ENCODE measurements around the gene MBD4. TPM values are rescaled to one million over a fixed set of nuclear protein-coding genes. Genes with fewer than 3 reads are reported as not detected.
"Not testable (repeated sequence)": the region's sequence is repeated elsewhere in the genome, so short reads cannot be mapped to it uniquely, and the experiment has no call there.

MBD4 gene
- total RNA-seq, 1 experiment from 2014 or later, result 40.1 TPM

- H2BK12ac ChIP-seq (ENCODE audit: insufficient read length, low read depth, low read length), result no peak overlapping the region
- no peak overlapping the region for H3K4ac ChIP-seq (ENCODE audit: low read depth, low read length)
- no peak overlapping the region for H4K8ac ChIP-seq (replicated peaks; ENCODE audit: insufficient read length, low read depth, low read length)
- H3K14ac ChIP-seq (ENCODE audit: insufficient read depth, low read length), result no peak overlapping the region
- H3K27me3 ChIP-seq (ENCODE audit: insufficient read depth, low read length), result no peaks in the 10 kb centered on the region
- Mint-ChIP-seq H3K9me3 (no peaks in the 10 kb centered on the region; a peak in 2 of 5 replicates), H3K36me3 (ENCODE audit: insufficient read depth in 1 of 3, low read depth in 3 of 3) (peaks cover 18 to 27% (median 24%) of the 10 kb centered on the region in 3 experiments; a peak in 6 of 7 replicates), H3K4me3 (no peak overlapping the region), H3K4me1 (peaks cover 36 to 51% of the 10 kb centered on the region in 2 experiments), H3K27me3 (ENCODE audit: low read depth) (peaks cover 2% of the 10 kb centered on the region; the same call in 1 of the 2 replicates), H3K27ac (peak overlapping the region in 1 of 3 experiments; percentile 72; a peak in 1 of 7 replicates)
- no peak overlapping the region for H3K27ac ChIP-seq (ENCODE audit: insufficient read length, low read depth, low read length)
- H3K79me1 ChIP-seq (ENCODE audit: insufficient read depth, low read depth, low read length, poor library complexity, severe bottlenecking), result no peaks in the 10 kb centered on the region
- H4K20me1 ChIP-seq (ENCODE audit: control insufficient read depth, insufficient read depth, insufficient read length), result no peaks in the 10 kb centered on the region
- DNase-seq, result no peak
- no peak overlapping the region for H2BK5ac ChIP-seq (ENCODE audit: insufficient read length, low read length)
- H2BK15ac ChIP-seq (ENCODE audit: low read depth, low read length), result no peak overlapping the region
- H3K9me3 ChIP-seq (ENCODE audit: control insufficient read depth, low read depth, low read length), result no peaks in the 10 kb centered on the region
- TF ChIP-seq, protein P1, sequence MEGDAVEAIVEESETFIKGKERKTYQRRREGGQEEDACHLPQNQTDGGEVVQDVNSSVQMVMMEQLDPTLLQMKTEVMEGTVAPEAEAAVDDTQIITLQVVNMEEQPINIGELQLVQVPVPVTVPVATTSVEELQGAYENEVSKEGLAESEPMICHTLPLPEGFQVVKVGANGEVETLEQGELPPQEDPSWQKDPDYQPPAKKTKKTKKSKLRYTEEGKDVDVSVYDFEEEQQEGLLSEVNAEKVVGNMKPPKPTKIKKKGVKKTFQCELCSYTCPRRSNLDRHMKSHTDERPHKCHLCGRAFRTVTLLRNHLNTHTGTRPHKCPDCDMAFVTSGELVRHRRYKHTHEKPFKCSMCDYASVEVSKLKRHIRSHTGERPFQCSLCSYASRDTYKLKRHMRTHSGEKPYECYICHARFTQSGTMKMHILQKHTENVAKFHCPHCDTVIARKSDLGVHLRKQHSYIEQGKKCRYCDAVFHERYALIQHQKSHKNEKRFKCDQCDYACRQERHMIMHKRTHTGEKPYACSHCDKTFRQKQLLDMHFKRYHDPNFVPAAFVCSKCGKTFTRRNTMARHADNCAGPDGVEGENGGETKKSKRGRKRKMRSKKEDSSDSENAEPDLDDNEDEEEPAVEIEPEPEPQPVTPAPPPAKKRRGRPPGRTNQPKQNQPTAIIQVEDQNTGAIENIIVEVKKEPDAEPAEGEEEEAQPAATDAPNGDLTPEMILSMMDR (conservative IDR thresholded peaks at IDR 0.05), result no peak
- no peak overlapping the region for H2AK5ac ChIP-seq (ENCODE audit: insufficient read length, low read length)
- WGBS (ENCODE audit: extremely low coverage, insufficient read length, low lambda C conversion rate), result no CpG with 5 or more reads among the region's 18 CpGs
- H3K23me2 ChIP-seq (ENCODE audit: insufficient read length, low read depth, low read length, poor library complexity, severe bottlenecking), result no peaks in the 10 kb centered on the region
- H3K4me1 ChIP-seq (ENCODE audit: insufficient read depth, low read length), result no peaks in the 10 kb centered on the region; the same call in 1 of the 2 replicates
- no peak overlapping the region for H3K9ac ChIP-seq (ENCODE audit: extremely low read depth, insufficient read length, low read length)
- no peak overlapping the region for H3K4me2 ChIP-seq (ENCODE audit: insufficient read depth, insufficient read length, low read length)
- H3K18ac ChIP-seq (ENCODE audit: insufficient read length, low read depth, low read length), result no peak overlapping the region
- H2BK120ac ChIP-seq (ENCODE audit: low read depth, low read length, poor library complexity, severe bottlenecking), result no peak overlapping the region
- no peak overlapping the region for H4K5ac ChIP-seq (ENCODE audit: insufficient read length, low read depth, low read length)
- H3K79me2 ChIP-seq (ENCODE audit: insufficient read depth, low read length), result no peaks in the 10 kb centered on the region
- H3K23ac ChIP-seq (ENCODE audit: insufficient read length, low read depth, low read length), result no peak overlapping the region
- no peak overlapping the region for H3K56ac ChIP-seq (ENCODE audit: insufficient read length, low read depth, low read length)
- no peak overlapping the region for H3T11ph ChIP-seq (ENCODE audit: low read length)
- H2AFZ ChIP-seq (ENCODE audit: low read length), result no peak overlapping the region
- no peak overlapping the region for H4K91ac ChIP-seq (ENCODE audit: insufficient read length, low read depth, low read length)
- no peak overlapping the region for H2BK20ac ChIP-seq (ENCODE audit: low read depth, low read length, poor library complexity, severe bottlenecking)
These were observed 55.0 kb downstream of the MBD4 start for GRCh38 chr3:129384594-129385323.

DNA sequence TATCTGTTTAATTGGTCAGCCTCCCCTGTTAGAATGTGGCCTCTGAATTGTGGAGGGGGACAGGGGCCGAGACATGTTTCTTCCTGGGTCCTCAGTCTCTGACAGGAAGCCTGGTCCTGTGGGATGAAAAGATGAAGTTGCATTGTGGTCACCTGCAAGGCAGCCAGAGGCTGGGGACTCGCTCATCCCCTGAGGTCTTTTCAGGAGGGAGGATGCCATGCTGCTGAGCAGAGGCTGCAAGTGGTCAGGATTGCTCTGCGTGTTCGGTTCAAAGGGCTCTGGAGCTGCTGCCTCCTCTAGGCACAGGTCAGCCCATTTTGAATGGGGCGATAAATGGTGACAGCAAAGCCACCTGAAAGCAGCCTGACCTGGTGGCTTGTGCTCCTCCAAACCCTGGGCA is 55.6 kb downstream of the MBD4 start:
- H2BK5ac ChIP-seq (ENCODE audit: insufficient read length, low read length); H2AFZ ChIP-seq (ENCODE audit: low read length); H4K8ac ChIP-seq (replicated peaks; ENCODE audit: insufficient read length, low read depth, low read length); DNase-seq; H3K9ac ChIP-seq (ENCODE audit: extremely low read depth, insufficient read length, low read length); H3K27me3 ChIP-seq (ENCODE audit: insufficient read depth, low read length); H3K27me3 Mint-ChIP-seq (ENCODE audit: low read depth); H3K79me1 ChIP-seq (ENCODE audit: insufficient read depth, low read depth, low read length, poor library complexity, severe bottlenecking); H3K56ac ChIP-seq (ENCODE audit: insufficient read length, low read depth, low read length); H3K4me1 ChIP-seq (ENCODE audit: insufficient read depth, low read length); H3K23me2 ChIP-seq (ENCODE audit: insufficient read length, low read depth, low read length, poor library complexity, severe bottlenecking); H3K23ac ChIP-seq (ENCODE audit: insufficient read length, low read depth, low read length); H4K5ac ChIP-seq (ENCODE audit: insufficient read length, low read depth, low read length); H3K27ac Mint-ChIP-seq; H2AK5ac ChIP-seq (ENCODE audit: insufficient read length, low read length); H3K9me3 ChIP-seq (ENCODE audit: control insufficient read depth, low read depth, low read length); H4K20me1 ChIP-seq (ENCODE audit: control insufficient read depth, insufficient read depth, insufficient read length); H3K27ac ChIP-seq (ENCODE audit: insufficient read length, low read depth, low read length); H2BK120ac ChIP-seq (ENCODE audit: low read depth, low read length, poor library complexity, severe bottlenecking); H2BK20ac ChIP-seq (ENCODE audit: low read depth, low read length, poor library complexity, severe bottlenecking); H3K79me2 ChIP-seq (ENCODE audit: insufficient read depth, low read length); H3K4ac ChIP-seq (ENCODE audit: low read depth, low read length); H3K14ac ChIP-seq (ENCODE audit: insufficient read depth, low read length); H2BK12ac ChIP-seq (ENCODE audit: insufficient read length, low read depth, low read length); H3K4me2 ChIP-seq (ENCODE audit: insufficient read depth, insufficient read length, low read length); H3T11ph ChIP-seq (ENCODE audit: low read length); H3K18ac ChIP-seq (ENCODE audit: insufficient read length, low read depth, low read length); H2BK15ac ChIP-seq (ENCODE audit: low read depth, low read length); H3K9me3 Mint-ChIP-seq; H3K4me3 Mint-ChIP-seq; H4K91ac ChIP-seq (ENCODE audit: insufficient read length, low read depth, low read length): not testable (repeated sequence)
- H3K4me1 Mint-ChIP-seq, result peaks cover 33 to 45% of the 10 kb centered on the region in 2 experiments
- peaks cover 12 to 20% (median 17%) of the 10 kb centered on the region in 3 experiments; a peak in 6 of 7 replicates for H3K36me3 Mint-ChIP-seq (ENCODE audit: insufficient read depth in 1 of 3, low read depth in 3 of 3)
- WGBS (ENCODE audit: extremely low coverage, insufficient read length, low lambda C conversion rate), result no CpG with 5 or more reads among the region's 5 CpGs

Data from H9 (cell line).